Thymus (tissue), 11 donors: ENCODE data around the gene ARHGEF5. TPM values are rescaled to one million over a fixed set of nuclear protein-coding genes. Genes with fewer than 3 reads are reported as not detected.
A peak's percentile ranks its signal among the peaks of the same experiment; 100 is the strongest.

ENCODE experiments used
- DNase-seq, 9 donors: peaks; one replicate each; pipeline ENCODE4 v3.0.0-alpha.2; 2013; ENCODE audit warnings: low spot score in 9 of 9, low read depth in 6 of 9, missing footprints in 1 of 9
- H3K27ac ChIP-seq, 2 donors: one replicate each; pipeline ENCODE4 v1.5.1; 2013; ENCODE audit warnings: control low read depth in 1 of 2, low read depth in 1 of 2, low read length in 1 of 2, mild to moderate bottlenecking in 1 of 2, moderate library complexity in 1 of 2
- H3K27me3 ChIP-seq, 2 donors: one replicate each; pipeline ENCODE4 v1.5.1; 2013; ENCODE audit warnings: low read length in 1 of 2; ENCODE audit not compliant: control insufficient read depth in 2 of 2, insufficient read depth in 1 of 2
- H3K36me3 ChIP-seq, 2 donors: one replicate each; pipeline ENCODE4 v1.5.1; 2013; ENCODE audit warnings: low read length in 1 of 2, mild to moderate bottlenecking in 1 of 2, moderate library complexity in 1 of 2; ENCODE audit not compliant: control insufficient read depth in 2 of 2, insufficient read depth in 2 of 2
- H3K4me1 ChIP-seq, 2 donors: one replicate each; pipeline ENCODE4 v1.5.1; 2013; ENCODE audit warnings: low read length in 2 of 2; ENCODE audit not compliant: control insufficient read depth in 2 of 2, insufficient read depth in 2 of 2
- H3K4me3 ChIP-seq, 2 donors: one replicate each; pipeline ENCODE4 v1.5.1; 2013; ENCODE audit warnings: low read length in 2 of 2, control low read depth in 1 of 2, mild to moderate bottlenecking in 1 of 2
- H3K9me3 ChIP-seq, 2 donors: one replicate each; pipeline ENCODE4 v1.5.1; 2013; ENCODE audit warnings: low read length in 1 of 2, mild to moderate bottlenecking in 1 of 2; ENCODE audit not compliant: control insufficient read depth in 2 of 2, insufficient read depth in 1 of 2
- WGBS: extraction: QIAGEN DNeasy Blood & Tissue Kit; methylation state at CpG from one replicate; pipeline ENCODE4 v1.1.7; 2013; 5-methylcytosine and 5-hydroxymethylcytosine counted together
- polyA plus RNA-seq: library from polyadenylated mRNA; stranded (reverse); fragments of 200-250 nt; gene quantifications from one replicate; pipeline ENCODE4 v1.2.3, GENCODE V29; 2013
- total RNA-seq: library from RNA; stranded (reverse); fragments of 120-200 nt; gene quantifications from one replicate; pipeline ENCODE4 v1.2.4, GENCODE V29; 2013
- donor health status: healthy.

Gene ARHGEF5
- total and polyA plus RNA-seq, 2 donors = 1.4 to 5.6 TPM

DNA sequence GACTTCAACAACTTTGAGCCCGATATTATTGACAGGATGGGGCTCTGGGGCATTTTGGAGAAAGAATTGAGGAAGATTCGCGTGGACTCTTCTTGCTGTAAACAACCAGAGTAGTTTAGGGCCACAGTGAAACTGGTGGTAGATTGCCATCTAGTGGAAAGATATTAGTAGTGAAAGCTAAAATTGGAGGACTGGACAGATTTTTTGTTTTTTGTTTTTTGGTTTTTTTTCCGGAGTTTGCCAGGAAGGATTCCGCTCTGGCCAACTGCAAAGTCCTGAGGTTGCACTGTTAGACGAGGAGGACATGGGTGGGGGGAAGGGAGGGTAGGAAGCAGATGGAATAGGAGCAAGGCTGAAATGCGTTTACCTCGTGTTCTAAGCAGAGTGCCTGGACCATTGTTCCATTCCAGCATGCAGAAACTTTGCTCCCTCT, 36.6 kb downstream of the ARHGEF5 start:
- H3K27ac ChIP-seq = no peak overlapping the region
- no peaks in the 10 kb centered on the region for H3K36me3 ChIP-seq
- peak; percentile 3 to 69 (median 32) for DNase-seq
- no peaks in the 10 kb centered on the region for H3K9me3 ChIP-seq
- no peaks in the 10 kb centered on the region for H3K4me1 ChIP-seq
- no peak overlapping the region for H3K4me3 ChIP-seq
- H3K27me3 ChIP-seq = no peaks in the 10 kb centered on the region
- 14% methylated on average over 8 of the region's 8 CpGs for WGBS

DNA sequence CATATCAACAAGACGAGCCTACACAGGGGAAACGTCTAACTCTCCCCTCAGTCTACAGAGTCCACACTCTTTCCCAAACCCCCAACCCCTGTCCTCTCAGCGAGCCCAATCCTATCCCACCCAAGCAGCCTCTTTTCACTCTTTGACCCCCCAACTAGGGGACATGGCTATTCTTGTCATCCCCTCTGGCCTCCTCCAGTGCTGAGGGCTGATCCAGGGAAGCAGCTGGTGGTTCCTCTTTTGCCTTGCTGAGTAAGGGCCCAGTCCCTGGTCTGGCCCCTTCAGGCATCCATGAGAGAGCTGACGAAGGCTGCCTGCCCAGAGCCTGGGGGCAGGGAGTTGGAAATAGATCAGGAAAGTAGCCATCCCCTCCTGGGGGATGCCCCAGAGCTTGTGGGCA, 41.9 kb downstream of the ARHGEF5 start:
- no peak for DNase-seq
- Histone ChIP-seq H3K36me3 (no peaks in the 10 kb centered on the region), H3K27me3 (no peaks in the 10 kb centered on the region), H3K27ac (no peak overlapping the region), H3K4me3 (no peak overlapping the region), H3K4me1 (no peaks in the 10 kb centered on the region), H3K9me3 (no peaks in the 10 kb centered on the region)
- 66% methylated on average over 4 of the region's 4 CpGs for WGBS

GRCh38 chr7:144398291-144398690, 43.1 kb downstream of the ARHGEF5 start:
- WGBS = 86% methylated on average over 9 of the region's 9 CpGs

DNA sequence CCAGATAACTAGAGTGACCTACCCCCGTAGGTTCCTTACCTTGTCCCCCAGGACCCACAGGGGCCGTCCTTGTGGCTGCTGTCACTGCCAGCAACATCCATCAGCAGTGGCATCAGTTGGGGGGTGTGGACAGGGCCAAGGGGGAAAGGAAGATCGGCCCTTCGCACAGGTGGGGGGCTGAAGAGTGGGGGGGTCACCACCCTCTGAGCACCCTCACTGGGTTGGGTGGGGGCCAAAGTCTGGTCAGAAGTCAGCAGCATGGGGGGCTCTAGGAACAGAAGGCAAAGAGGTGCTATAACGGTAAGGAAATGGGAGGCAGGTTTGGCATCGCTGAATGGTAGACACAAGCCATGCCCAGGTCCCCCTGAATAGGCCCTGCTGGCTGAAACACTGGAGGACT, 43.7 kb downstream of the ARHGEF5 start:
- no peaks in the 10 kb centered on the region for H3K9me3 ChIP-seq
- no peak for DNase-seq
- no peak overlapping the region for H3K4me3 ChIP-seq
- no peaks in the 10 kb centered on the region for H3K27me3 ChIP-seq
- H3K27ac ChIP-seq = no peak overlapping the region
- no peaks in the 10 kb centered on the region for H3K4me1 ChIP-seq
- WGBS = 97% methylated on average over 6 of the region's 6 CpGs
- H3K36me3 ChIP-seq = no peaks in the 10 kb centered on the region

More at GRCh38 chr7:144398291-144398690, 43.1 kb downstream of the ARHGEF5 start:
- Histone ChIP-seq H3K27ac (no peak overlapping the region), H3K4me1 (no peaks in the 10 kb centered on the region), H3K27me3 (no peaks in the 10 kb centered on the region), H3K4me3 (no peak overlapping the region), H3K36me3 (no peaks in the 10 kb centered on the region), H3K9me3 (no peaks in the 10 kb centered on the region)
- no peak for DNase-seq

DNA sequence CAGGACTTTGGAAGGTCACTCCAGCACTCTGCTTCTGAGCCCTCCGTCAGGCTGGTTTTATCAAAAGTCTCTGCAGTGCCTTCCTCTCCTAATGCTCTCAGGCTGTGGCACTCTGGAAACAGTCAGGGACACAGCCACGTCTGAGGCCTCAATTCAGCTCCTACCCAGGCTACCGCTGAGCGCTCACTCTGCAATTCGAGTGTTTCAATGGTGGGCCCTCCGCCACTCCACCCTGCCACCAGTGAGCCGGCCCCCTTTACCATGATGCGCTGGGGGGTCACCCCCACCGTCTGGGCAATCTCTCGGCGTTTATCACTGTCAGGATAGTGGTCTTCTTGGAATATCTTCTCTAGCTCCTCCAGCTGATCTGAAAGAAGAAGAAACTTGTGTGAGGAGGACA, 44.7 kb downstream of the ARHGEF5 start:
- Histone ChIP-seq H3K27me3 (no peaks in the 10 kb centered on the region), H3K4me3 (no peak overlapping the region), H3K36me3 (no peaks in the 10 kb centered on the region), H3K27ac (no peak overlapping the region), H3K9me3 (no peaks in the 10 kb centered on the region), H3K4me1 (no peaks in the 10 kb centered on the region)
- DNase-seq = no peak
- 97% methylated on average over 11 of the region's 11 CpGs for WGBS

- H3K4me3 ChIP-seq = no peak overlapping the region
- H3K36me3 ChIP-seq = no peaks in the 10 kb centered on the region
- H3K27me3 ChIP-seq = no peaks in the 10 kb centered on the region
- H3K4me1 ChIP-seq = no peaks in the 10 kb centered on the region
- WGBS = 44% methylated on average over 5 of the region's 5 CpGs
- no peak overlapping the region for H3K27ac ChIP-seq
- no peak for DNase-seq
- H3K9me3 ChIP-seq = no peaks in the 10 kb centered on the region
Observed at GRCh38 chr7:144401490-144401889, 46.3 kb downstream of the ARHGEF5 start.

DNA sequence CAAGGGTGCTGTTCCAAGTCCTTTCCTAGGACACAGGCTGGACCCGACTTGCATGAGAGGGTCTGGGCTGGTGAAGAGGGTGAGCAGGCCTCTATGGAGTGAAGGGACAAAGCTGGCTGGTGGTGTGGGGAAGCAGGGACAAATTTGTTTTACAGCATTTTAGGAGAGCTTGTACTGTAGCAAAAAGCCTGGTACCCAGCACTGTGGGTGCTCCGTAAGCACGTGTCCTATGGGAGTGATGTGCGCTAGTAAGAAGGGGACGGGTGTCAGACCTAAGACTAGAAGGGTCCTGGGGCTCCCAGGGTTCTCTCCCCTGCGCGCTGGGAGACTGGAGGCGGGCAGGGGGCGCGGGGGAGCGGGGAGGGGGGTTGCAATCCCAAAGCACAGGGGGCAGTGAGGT, 47.9 kb downstream of the ARHGEF5 start:
- no peaks in the 10 kb centered on the region for H3K9me3 ChIP-seq
- H3K4me1 ChIP-seq = no peaks in the 10 kb centered on the region
- no peaks in the 10 kb centered on the region for H3K27me3 ChIP-seq
- no peaks in the 10 kb centered on the region for H3K36me3 ChIP-seq
- 97% methylated on average over 11 of the region's 11 CpGs for WGBS
- H3K4me3 ChIP-seq = no peak overlapping the region
- DNase-seq = no peak
- no peak overlapping the region for H3K27ac ChIP-seq

DNA sequence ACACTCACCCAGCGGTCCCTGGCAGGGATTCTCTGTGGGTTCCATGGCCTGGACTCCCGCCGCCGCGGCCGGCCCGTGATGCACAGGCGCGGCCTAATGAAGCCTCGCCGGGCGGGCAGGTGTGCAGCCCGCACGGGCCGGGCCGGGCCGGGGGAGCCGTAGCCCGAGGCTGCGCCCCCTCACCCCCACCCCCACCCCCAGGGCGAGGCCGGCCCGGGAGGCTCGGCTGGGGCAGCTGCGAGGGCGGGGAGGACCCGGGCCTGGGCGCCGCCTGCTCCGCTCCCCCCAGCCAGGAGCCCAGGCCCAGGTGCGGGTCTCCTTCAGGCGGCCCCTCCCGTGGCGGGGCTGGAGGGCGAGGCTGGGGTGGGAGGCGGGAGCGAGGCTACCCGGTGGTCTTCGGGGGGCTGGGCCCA, 48.5 kb downstream of the ARHGEF5 start, which contains the start of gene NOBOX:
TSS of gene NOBOX (minus strand) at position 45 of the 413 bp plus-strand sequence.
- 96% methylated on average over 39 of the region's 39 CpGs for WGBS

GRCh38 chr7:144404946-144405345, 49.7 kb downstream of the ARHGEF5 start:
- WGBS = 96% methylated on average over 4 of the region's 4 CpGs
- H3K4me1 ChIP-seq = no peaks in the 10 kb centered on the region

More for the DNA sequence above, 48.5 kb downstream of the ARHGEF5 start, which contains the start of gene NOBOX:
- Histone ChIP-seq H3K27ac (no peak within 1 kb of the TSS), H3K9me3 (no peaks in the 10 kb centered on the region), H3K4me3 (no peak within 1 kb of the TSS), H3K36me3 (no peaks in the 10 kb centered on the region), H3K27me3 (no peaks in the 10 kb centered on the region), H3K4me1 (no peaks in the 10 kb centered on the region)
- DNase-seq = no peak

More at GRCh38 chr7:144404946-144405345, 49.7 kb downstream of the ARHGEF5 start:
- no peak for DNase-seq
- Histone ChIP-seq H3K9me3 (no peaks in the 10 kb centered on the region), H3K27me3 (no peaks in the 10 kb centered on the region), H3K36me3 (no peaks in the 10 kb centered on the region), H3K27ac (no peak overlapping the region), H3K4me3 (no peak overlapping the region)
